ENCODE results near the gene MARCO.

- TF ChIP-seq POLR2A (IDR thresholded peaks at IDR 0.05) (no peak), CTCF (IDR thresholded peaks at IDR 0.05) (no peak)
Measured at GRCh38 chr2:118906186-118906585, 35.8 kb upstream of the MARCO start.
